ENCODE data around the gene C13orf42.

DNA sequence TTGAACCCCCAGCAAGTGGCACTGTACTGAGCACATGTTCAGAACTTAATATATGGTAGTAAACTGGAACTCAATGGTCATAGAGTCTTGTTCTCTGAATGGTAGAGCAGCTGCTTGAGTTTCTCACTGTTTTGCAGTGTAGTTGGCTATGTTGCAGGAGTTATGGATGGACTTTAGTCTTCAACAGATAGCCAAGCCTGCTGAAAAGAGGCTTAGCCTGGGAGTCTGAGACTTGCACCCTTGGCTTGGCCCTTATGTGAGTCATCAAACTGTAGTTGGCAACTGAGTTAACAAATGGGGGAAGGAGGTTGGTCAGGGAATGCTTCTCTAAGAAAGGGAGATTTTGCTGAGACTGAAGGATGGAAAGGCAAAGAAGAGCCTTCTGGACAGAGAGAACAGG, 62.5 kb downstream of the C13orf42 start:
- TF ChIP-seq POLR2AphosphoS5 (IDR thresholded peaks at IDR 0.05; ENCODE audit: borderline replicate concordance, low read depth, low read length) (no peak), EZH2 (IDR thresholded peaks at IDR 0.05) (no peak)

All from SK-N-MC (cell line).